HEK293 (cell line): Measurements from ENCODE around the gene ANKRD44.

Source experiments
- CTCF ChIA-PET: fragments of 350-600 bp; formaldehyde crosslinking; extraction: SDS; loops from one replicate; lab custom pipeline; 2021; ENCODE audit warnings: antibody characterized with exemption; lab: Yijun Ruan, JAX
- POLR2A ChIA-PET: fragments of 300-600 bp; formaldehyde crosslinking; extraction: SDS; loops from one replicate; lab custom pipeline; 2020; ENCODE audit warnings: antibody characterized with exemption, inconsistent platforms; lab: Yijun Ruan, JAX
- H3K27ac ChIP-seq: fragments of 200-500 bp; sonication (Bioruptor generic); 2 replicates; pipeline ENCODE4 v1.5.1; 2014; ENCODE audit warnings: low read depth, low read length, control low read depth, inconsistent platforms; ENCODE audit errors: extremely low read depth
- H3K36me3 ChIP-seq, 2 experiments: fragments of 200-500 bp in 1 of 2; sonication (Bioruptor generic) in 1 of 2; 1 replicate in 1 of 2; 2 replicates in 1 of 2; pipeline ENCODE4 v1.5.1; 2014 to 2017; ENCODE audit warnings: inconsistent platforms in 2 of 2, low read length in 2 of 2; ENCODE audit not compliant: control insufficient read depth in 2 of 2, insufficient read depth in 1 of 2
- H3K4me1 ChIP-seq: fragments of 200-500 bp; sonication (Bioruptor generic); 2 replicates; pipeline ENCODE4 v1.5.1; 2014; ENCODE audit warnings: mild to moderate bottlenecking, low read length, inconsistent platforms; ENCODE audit not compliant: control insufficient read depth, insufficient read depth
- H3K4me3 ChIP-seq: 2 replicates; pipeline ENCODE4 v1.5.1; 2011; ENCODE audit warnings: low read depth, mild to moderate bottlenecking, control low read depth, low read length, moderate library complexity
- H3K9me3 ChIP-seq: fragments of 200-500 bp; sonication (Bioruptor generic); 2 replicates; pipeline ENCODE4 v1.5.1; 2014; ENCODE audit warnings: low read depth, low read length, inconsistent platforms; ENCODE audit not compliant: control insufficient read depth, insufficient read depth
- ELK4 ChIP-seq: IDR thresholded peaks from 2 replicates; pipeline ENCODE4 v1.6.1; 2011; ENCODE audit warnings: mild to moderate bottlenecking, low read depth, low read length, borderline replicate concordance
- MEIS1 ChIP-seq: sonication (generic); formaldehyde crosslinking; IDR thresholded peaks from 2 replicates; pipeline ENCODE4 v1.8.1; 2022; ENCODE audit warnings: missing genetic modification reagents, mild to moderate bottlenecking, borderline replicate concordance
- OVOL3 ChIP-seq: fragments of 450-650 bp; formaldehyde crosslinking; IDR thresholded peaks from 2 replicates; pipeline ENCODE4 v1.5.1; 2016; ENCODE audit warnings: missing biosample characterization, missing genetic modification characterization
- PRDM1 ChIP-seq: fragments of 450-650 bp; formaldehyde crosslinking; IDR thresholded peaks from 2 replicates; pipeline ENCODE4; 2016; ENCODE audit warnings: missing biosample characterization, missing genetic modification characterization
- SP3 ChIP-seq: fragments of 450-650 bp; formaldehyde crosslinking; IDR thresholded peaks from 2 replicates; pipeline ENCODE4 v1.5.1; 2016; ENCODE audit warnings: missing biosample characterization, missing genetic modification characterization
- SP7 ChIP-seq: fragments of 450-650 bp; formaldehyde crosslinking; IDR thresholded peaks from 2 replicates; pipeline ENCODE4 v1.5.1; 2016; ENCODE audit warnings: missing biosample characterization, missing genetic modification characterization
- ZBTB17 ChIP-seq: fragments of 450-650 bp; formaldehyde crosslinking; IDR thresholded peaks from 2 replicates; pipeline ENCODE4 v1.5.1; 2016; ENCODE audit warnings: missing biosample characterization, missing genetic modification characterization
- ZBTB44 ChIP-seq: fragments of 450-650 bp; IDR thresholded peaks from 2 replicates; pipeline ENCODE4 v1.5.1; 2018; ENCODE audit warnings: missing biosample characterization, mild to moderate bottlenecking, missing genetic modification characterization
- ZEB2 ChIP-seq: fragments of 450-650 bp; formaldehyde crosslinking; IDR thresholded peaks from 2 replicates; pipeline ENCODE4 v1.5.1; 2016; ENCODE audit warnings: missing biosample characterization, missing genetic modification characterization
- ZFP37 ChIP-seq: fragments of 450-650 bp; formaldehyde crosslinking; IDR thresholded peaks from 2 replicates; pipeline ENCODE4 v1.5.1; 2016; ENCODE audit warnings: missing biosample characterization, missing genetic modification characterization
- ZNF121 ChIP-seq: fragments of 450-650 bp; formaldehyde crosslinking; IDR thresholded peaks from 2 replicates; pipeline ENCODE4 v1.5.1; 2016; ENCODE audit warnings: missing biosample characterization, missing genetic modification characterization
- ZNF221 ChIP-seq: fragments of 450-650 bp; formaldehyde crosslinking; IDR thresholded peaks from 2 replicates; pipeline ENCODE4 v1.5.1; 2017; ENCODE audit warnings: missing biosample characterization, missing genetic modification characterization, borderline replicate concordance
- ZNF280D ChIP-seq: fragments of 450-650 bp; formaldehyde crosslinking; IDR thresholded peaks from 2 replicates; pipeline ENCODE4 v1.5.1; 2016; ENCODE audit warnings: missing biosample characterization, missing genetic modification characterization
- ZNF366 ChIP-seq: fragments of 450-650 bp; formaldehyde crosslinking; conservative IDR thresholded peaks from 2 replicates; pipeline ENCODE4 v1.5.1; 2016; ENCODE audit warnings: missing biosample characterization, missing genetic modification characterization
- ZNF529 ChIP-seq: fragments of 450-650 bp; formaldehyde crosslinking; IDR thresholded peaks from 2 replicates; pipeline ENCODE4 v1.5.1; 2017; ENCODE audit warnings: missing genetic modification characterization, missing biosample characterization; ENCODE audit not compliant: insufficient replicate concordance
- ZNF571 ChIP-seq: fragments of 450-650 bp; formaldehyde crosslinking; IDR thresholded peaks from 2 replicates; pipeline ENCODE4 v1.5.0; 2017; ENCODE audit warnings: missing biosample characterization, missing genetic modification characterization
- ZNF660 ChIP-seq: fragments of 450-650 bp; IDR thresholded peaks from 2 replicates; pipeline ENCODE4 v1.5.1; 2018; ENCODE audit warnings: missing biosample characterization, mild to moderate bottlenecking, missing genetic modification characterization
- ZNF701 ChIP-seq: fragments of 450-650 bp; formaldehyde crosslinking; IDR thresholded peaks from 2 replicates; pipeline ENCODE4 v1.5.1; 2016; ENCODE audit warnings: missing biosample characterization, missing genetic modification characterization
- ZNF76 ChIP-seq: fragments of 450-650 bp; formaldehyde crosslinking; IDR thresholded peaks from 2 replicates; pipeline ENCODE4; 2016; ENCODE audit warnings: low read depth, missing biosample characterization, missing genetic modification characterization, borderline replicate concordance
- ZSCAN16 ChIP-seq: fragments of 450-650 bp; formaldehyde crosslinking; IDR thresholded peaks from 2 replicates; pipeline ENCODE4 v1.5.1; 2016; ENCODE audit warnings: missing biosample characterization, missing genetic modification characterization
- ZSCAN23 ChIP-seq: fragments of 450-650 bp; formaldehyde crosslinking; IDR thresholded peaks from 2 replicates; pipeline ENCODE4 v1.5.1; 2016; ENCODE audit warnings: missing biosample characterization, missing genetic modification characterization

ANKRD44 gene

GRCh38 chr2:197121255-197121654, 189.3 kb downstream of the ANKRD44 start:
- Histone ChIP-seq H3K4me1 (no peaks in the 10 kb centered on the region), H3K4me3 (no peak overlapping the region)
- POLR2A ChIA-PET: no interaction called here
- CTCF ChIA-PET: interaction anchor here (2.8 kb wide), 1 partner anchor 8 kb away, joined by 14 read pairs; no protein-coding TSS in a partner anchor
- TF ChIP-seq ZBTB17 (tag by site-specific recombination): no peak
- no peak for TF ChIP-seq ZSCAN16 (tag by site-specific recombination)
- TF ChIP-seq ZNF571: no peak
- TF ChIP-seq, all 188 proteins: peak for 0
- Histone ChIP-seq H3K9me3 (no peaks in the 10 kb centered on the region), H3K27ac (no peak overlapping the region), H3K36me3 (no peaks in the 10 kb centered on the region)

GRCh38 chr2:197116306-197116879, 194.2 kb downstream of the ANKRD44 start:
- Histone ChIP-seq H3K4me1 (no peaks in the 10 kb centered on the region), H3K27ac (no peak overlapping the region), H3K36me3 (no peaks in the 10 kb centered on the region), H3K9me3 (no peaks in the 10 kb centered on the region), H3K4me3 (no peak overlapping the region)
- POLR2A ChIA-PET: no interaction called here
- CTCF ChIA-PET: interaction anchor here (0.5 to 9.8 kb wide), 3 partner anchors 52 to 261 kb away, joined by 3 to 115 read pairs (median 8); no protein-coding TSS in a partner anchor
- TF ChIP-seq ZNF280D (tag by site-specific recombination) (no peak), PRDM1 (tag by site-specific recombination) (0 out of 2 replicates have a peak, but pooled peaks have one; percentile 23)

GRCh38 chr2:197115325-197115724, 195.3 kb downstream of the ANKRD44 start:
- TF ChIP-seq ZNF529 (tag by site-specific recombination) (no peak), ZSCAN23 (no peak), ZNF701 (tag by site-specific recombination) (no peak), ZNF366 (tag by site-specific recombination) (no peak), MEIS1 (no peak), SP7 (tag by site-specific recombination) (no peak), ZBTB44 (tag by site-specific recombination) (no peak), ZEB2 (tag by site-specific recombination) (no peak), ZNF121 (tag by site-specific recombination) (no peak), ZFP37 (tag by site-specific recombination) (no peak), ZNF76 (tag by site-specific recombination) (no peak), SP3 (no peak), ZNF221 (tag by site-specific recombination) (no peak), OVOL3 (tag by site-specific recombination) (no peak), ELK4 (no peak), ZNF660 (tag by site-specific recombination) (no peak)
- TF ChIP-seq, all 188 proteins: peak for 0
- ChIA-PET CTCF (interaction anchor here (0.6 to 9.8 kb wide), 5 partner anchors 10 to 273 kb away, joined by 3 to 115 read pairs (median 4); no protein-coding TSS in a partner anchor), POLR2A (interaction anchor here (0.6 kb wide), 1 partner anchor 101 kb away, joined by 4 read pairs; no protein-coding TSS in a partner anchor)
- no peaks in the 10 kb centered on the region for H3K36me3 ChIP-seq
- no peaks in the 10 kb centered on the region for H3K9me3 ChIP-seq
- no peaks in the 10 kb centered on the region for H3K4me1 ChIP-seq
- no peak overlapping the region for H3K4me3 ChIP-seq
- no peak overlapping the region for H3K27ac ChIP-seq
